Lower lobe of right lung (tissue), 2 donors: ENCODE measurements around the gene GRIP1. TPM values are rescaled to one million over a fixed set of nuclear protein-coding genes. Genes with fewer than 3 reads are reported as not detected.

Experiments used
- ATAC-seq, 2 donors: fragments of 200-7000 bp; cut with Tn5 transposase; one replicate each; pipeline ENCODE4 v1.9.1; 2020 to 2022; ENCODE audit warnings: mild to moderate bottlenecking in 2 of 2, moderate library complexity in 2 of 2
- DNase-seq: peaks from one replicate; pipeline ENCODE4 v3.0.0-alpha.2; 2020
- H3K27ac ChIP-seq: fragments of 200-600 bp; one replicate; pipeline ENCODE4 v1.8.0; 2022
- H3K27me3 ChIP-seq: fragments of 200-600 bp; one replicate; pipeline ENCODE4 v1.8.0; 2022; ENCODE audit warnings: low read depth
- H3K36me3 ChIP-seq: fragments of 200-600 bp; one replicate; pipeline ENCODE4 v1.8.0; 2022; ENCODE audit warnings: mild to moderate bottlenecking
- H3K4me1 ChIP-seq: fragments of 200-600 bp; one replicate; pipeline ENCODE4 v1.8.0; 2022
- H3K4me3 ChIP-seq: fragments of 200-600 bp; one replicate; pipeline ENCODE4 v1.8.0; 2022; ENCODE audit warnings: mild to moderate bottlenecking
- H3K9me3 ChIP-seq: fragments of 200-600 bp; one replicate; pipeline ENCODE4 v1.8.0; 2022
- CTCF ChIP-seq: fragments of 200-600 bp; IDR thresholded peaks from one replicate; pipeline ENCODE4 v1.8.0; 2022; ENCODE audit warnings: antibody characterized with exemption, mild to moderate bottlenecking
- intact Hi-C: fragments of 100-400 bp; cut with DNase I; formaldehyde crosslinking; loops from one replicate; pipeline ENCODE4 v1.11.0; 2022
- total RNA-seq: library from RNA; stranded (reverse); fragmentation: NEBNext Ultra II Directional; extraction: Animal tissue kit (Norgen Biotek cat#: 25700); gene quantifications from one replicate; pipeline ENCODE4 v1.2.1, GENCODE V29; 2021
- donor health status: DM: no; HTN: yes; CAD: no; lungs with severe emphysema.

Gene GRIP1
- total RNA-seq, 1 donor from 2014 or later = 4.3 TPM

DNA sequence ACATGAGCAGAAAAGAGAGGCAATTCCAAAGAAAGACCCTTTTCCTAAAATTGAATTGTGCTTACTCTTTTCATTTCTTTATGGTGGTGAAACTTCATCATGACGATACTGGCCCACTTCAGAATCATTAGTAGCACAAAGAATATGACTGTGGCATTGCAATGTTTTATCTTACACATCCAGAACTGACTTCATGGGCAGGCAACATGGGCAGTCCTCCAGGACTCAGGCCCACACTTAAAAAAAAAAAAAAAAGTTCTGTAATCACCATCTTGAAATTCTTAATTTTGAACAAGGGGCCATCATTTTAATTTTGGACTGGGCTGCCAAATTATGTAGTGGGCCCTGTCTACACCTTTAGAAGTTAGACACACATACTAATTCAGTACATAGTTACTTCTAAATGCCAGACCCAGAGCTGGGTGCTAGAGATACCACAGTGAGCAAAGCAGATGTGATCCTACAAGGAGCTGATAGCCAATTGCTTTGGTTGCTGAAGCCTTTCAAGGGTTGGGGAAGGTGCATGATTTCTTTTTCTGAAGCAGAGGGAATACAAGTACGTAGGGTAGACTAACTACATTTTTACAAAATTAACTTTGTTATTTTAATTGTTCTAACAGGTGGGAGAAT lies 341.4 kb downstream of the GRIP1 start:
- H3K4me3 ChIP-seq = no peak overlapping the region
- ATAC-seq (no peak), DNase-seq (no peak)
- no peaks in the 10 kb centered on the region for H3K4me1 ChIP-seq
- TF ChIP-seq CTCF = no peak
- no peaks in the 10 kb centered on the region for H3K27me3 ChIP-seq
- H3K36me3 ChIP-seq = peaks cover 27% of the 10 kb centered on the region
- H3K9me3 ChIP-seq = peaks cover 16% of the 10 kb centered on the region
- H3K27ac ChIP-seq = no peak overlapping the region
- intact Hi-C loops = no loop called here

- DNase-seq (no peak), ATAC-seq (no peak)
- H3K27ac ChIP-seq = no peak overlapping the region
- no peaks in the 10 kb centered on the region for H3K27me3 ChIP-seq
- intact Hi-C loops = no loop called here
- TF ChIP-seq CTCF = no peak
- H3K4me3 ChIP-seq = no peak overlapping the region
- H3K36me3 ChIP-seq = peaks cover 39% of the 10 kb centered on the region
- H3K9me3 ChIP-seq = no peaks in the 10 kb centered on the region
- no peaks in the 10 kb centered on the region for H3K4me1 ChIP-seq
Measured at GRCh38 chr12:66335746-66336145, 343.1 kb downstream of the GRIP1 start.

DNA sequence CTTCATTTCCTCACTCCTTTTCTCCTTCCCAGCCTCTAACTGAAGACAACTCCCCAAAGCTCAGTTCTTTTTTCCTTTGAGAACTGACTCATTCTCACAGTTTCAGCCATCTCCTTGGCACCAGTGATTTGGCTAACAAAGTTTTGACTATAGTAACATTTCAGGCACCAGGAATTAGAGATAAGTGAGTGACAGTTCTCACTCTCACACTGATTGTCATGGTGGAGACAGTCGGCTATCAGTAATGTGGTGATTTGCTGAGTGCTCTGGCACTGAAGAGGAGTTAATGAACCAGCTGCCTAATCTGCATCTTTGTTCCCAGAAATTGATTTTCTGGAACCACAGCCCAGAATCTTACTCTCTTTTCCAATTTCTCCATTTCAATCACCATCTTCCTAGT lies 347.1 kb downstream of the GRIP1 start:
- H3K9me3 ChIP-seq = no peaks in the 10 kb centered on the region
- H3K36me3 ChIP-seq = peaks cover 15% of the 10 kb centered on the region
- no peaks in the 10 kb centered on the region for H3K27me3 ChIP-seq
- no peak for DNase-seq
- H3K27ac ChIP-seq = no peak overlapping the region
- intact Hi-C loops = no loop called here
- no peaks in the 10 kb centered on the region for H3K4me1 ChIP-seq
- TF ChIP-seq CTCF = no peak
- no peak overlapping the region for H3K4me3 ChIP-seq
- no peak for ATAC-seq

DNA sequence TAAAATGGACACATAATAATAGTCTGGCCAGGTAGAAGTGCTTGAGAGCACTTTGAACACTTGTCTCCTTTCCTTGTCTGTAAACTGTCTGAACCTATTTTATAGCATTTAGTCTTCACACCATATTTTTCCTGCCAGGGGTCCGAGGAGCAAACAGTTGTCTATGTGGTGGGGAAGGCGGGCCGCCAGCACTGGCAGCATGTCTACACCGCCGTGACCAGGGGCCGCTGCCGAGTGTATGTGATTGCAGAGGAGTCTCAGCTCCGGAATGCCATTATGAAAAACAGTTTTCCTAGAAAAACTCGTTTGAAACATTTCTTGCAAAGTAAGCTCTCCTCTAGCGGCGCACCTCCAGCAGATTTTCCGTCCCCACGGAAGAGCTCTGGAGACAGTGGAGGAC lies 347.9 kb downstream of the GRIP1 start:
- no peaks in the 10 kb centered on the region for H3K4me1 ChIP-seq
- no peaks in the 10 kb centered on the region for H3K9me3 ChIP-seq
- no peak for TF ChIP-seq CTCF
- ATAC-seq (no peak), DNase-seq (no peak)
- peaks cover 15% of the 10 kb centered on the region for H3K36me3 ChIP-seq
- intact Hi-C loops = no loop called here
- H3K4me3 ChIP-seq = no peak overlapping the region
- no peaks in the 10 kb centered on the region for H3K27me3 ChIP-seq
- H3K27ac ChIP-seq = no peak overlapping the region

GRCh38 chr12:66329941-66330340 lies 348.9 kb downstream of the GRIP1 start:
- Histone ChIP-seq H3K27ac (no peak overlapping the region), H3K27me3 (no peaks in the 10 kb centered on the region), H3K4me3 (no peak overlapping the region), H3K36me3 (peaks cover 15% of the 10 kb centered on the region), H3K4me1 (no peaks in the 10 kb centered on the region), H3K9me3 (no peaks in the 10 kb centered on the region)
- TF ChIP-seq CTCF = no peak
- no peak for ATAC-seq
- intact Hi-C loops = no loop called here
- no peak for DNase-seq
